ENCODE results near the gene AGMO.
"Not testable (repeated sequence)": the region's sequence is repeated elsewhere in the genome, so short reads cannot be mapped to it uniquely, and the experiment has no call there.

AGMO gene

GRCh38 chr7:15558756-15559155, 3.1 kb downstream of the AGMO start:
- DNase-seq = no peak

DNA sequence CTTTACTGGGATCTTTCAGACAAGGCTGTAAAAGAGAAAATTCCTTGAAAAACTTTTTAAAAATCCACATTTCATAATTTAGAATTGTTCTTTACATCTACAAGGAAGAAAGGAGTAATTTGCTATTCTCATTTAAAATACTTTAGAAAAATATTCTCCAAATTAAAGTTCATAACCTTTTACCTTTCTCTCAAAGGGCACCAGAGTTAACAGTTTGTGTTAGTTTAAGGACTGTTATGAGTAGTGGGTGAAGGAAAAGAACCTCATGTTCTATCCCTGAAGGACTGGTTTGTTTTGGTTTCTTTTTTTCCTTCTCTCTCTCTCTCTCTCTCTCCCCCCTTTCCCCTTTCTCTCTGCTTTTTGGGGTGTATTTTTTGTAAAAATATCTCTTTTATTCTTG, 4.1 kb downstream of the AGMO start:
- no peak for DNase-seq

- no peak for DNase-seq
Observed at GRCh38 chr7:15557186-15557585, 4.6 kb downstream of the AGMO start.

DNA sequence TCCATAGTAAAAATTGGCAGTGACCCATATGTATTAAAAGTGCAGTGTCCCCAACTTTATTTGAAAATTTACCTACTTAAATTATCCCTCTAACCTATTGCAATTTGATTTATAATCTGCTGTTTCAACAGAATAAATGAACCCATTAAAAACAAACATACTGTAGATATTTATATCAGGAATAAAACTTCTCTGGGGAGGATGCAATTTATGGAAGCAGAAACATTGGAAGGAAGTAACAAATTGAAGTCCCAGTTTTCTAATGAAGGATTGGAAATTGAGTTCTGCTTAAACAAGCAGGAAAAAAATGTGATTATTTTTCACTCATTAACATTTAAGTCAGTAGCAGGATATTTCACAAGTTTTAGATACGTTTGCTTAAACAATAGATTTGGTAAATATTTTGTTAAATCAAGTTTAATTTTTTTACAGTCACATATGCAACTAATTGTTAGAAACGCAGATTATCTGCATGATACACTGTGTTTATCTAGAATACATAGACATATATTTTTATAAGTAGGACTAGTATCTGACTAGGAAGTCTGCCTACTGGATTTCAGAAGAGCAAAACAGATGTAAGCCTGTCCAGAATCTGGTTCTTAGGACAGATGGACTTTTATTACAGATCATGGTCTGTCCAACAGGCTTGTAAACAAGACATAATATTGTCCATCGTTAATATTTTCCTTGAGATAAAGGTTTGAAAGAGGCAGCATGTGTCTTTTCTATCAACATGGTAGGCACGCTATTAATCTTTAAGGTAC, 5.3 kb downstream of the AGMO start:
- DNase-seq = no peak

DNA sequence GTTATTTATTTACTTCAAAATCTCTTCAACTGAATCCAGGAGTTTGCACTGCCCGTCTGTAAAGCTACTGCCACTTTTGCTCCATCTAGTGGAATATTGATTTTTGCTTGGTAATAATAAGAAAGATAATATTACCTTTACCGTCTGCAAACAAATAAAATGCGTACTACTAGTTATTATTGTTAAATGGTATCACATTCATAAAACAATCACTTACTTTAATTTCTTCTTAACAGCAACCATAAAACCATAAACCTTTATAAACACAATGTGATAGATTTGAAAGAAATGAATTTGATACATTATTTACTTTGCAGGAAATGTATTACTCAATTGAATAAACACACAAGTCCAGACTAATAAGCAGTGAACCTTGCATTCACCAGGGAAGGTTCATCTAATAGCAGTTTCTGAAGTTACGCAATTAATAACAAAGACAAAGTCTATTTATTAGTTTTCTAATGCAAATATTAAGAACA, 6.4 kb downstream of the AGMO start:
- DNase-seq = no peak

- no peak for DNase-seq
Observed at GRCh38 chr7:15554744-15555143, 7.1 kb downstream of the AGMO start.

DNA sequence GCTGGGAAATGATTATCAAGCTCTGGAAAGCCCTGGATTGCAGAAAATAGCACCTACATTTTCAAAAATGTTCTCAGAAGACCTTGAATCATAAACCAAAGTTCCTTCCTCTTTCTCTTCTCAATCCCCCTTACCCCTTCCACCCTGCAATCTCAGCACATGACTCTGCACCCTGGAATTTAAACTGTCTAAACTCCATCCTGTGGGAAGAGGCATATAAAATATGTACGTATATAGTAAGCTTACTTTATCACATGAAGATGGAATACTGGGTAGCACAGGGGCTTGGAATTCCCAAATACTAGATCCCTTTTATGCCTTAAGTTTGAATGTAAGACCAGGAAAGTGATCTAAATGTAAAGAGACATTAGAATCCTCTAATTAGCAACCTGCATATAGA, 7.7 kb downstream of the AGMO start:
- DNase-seq = no peak

DNA sequence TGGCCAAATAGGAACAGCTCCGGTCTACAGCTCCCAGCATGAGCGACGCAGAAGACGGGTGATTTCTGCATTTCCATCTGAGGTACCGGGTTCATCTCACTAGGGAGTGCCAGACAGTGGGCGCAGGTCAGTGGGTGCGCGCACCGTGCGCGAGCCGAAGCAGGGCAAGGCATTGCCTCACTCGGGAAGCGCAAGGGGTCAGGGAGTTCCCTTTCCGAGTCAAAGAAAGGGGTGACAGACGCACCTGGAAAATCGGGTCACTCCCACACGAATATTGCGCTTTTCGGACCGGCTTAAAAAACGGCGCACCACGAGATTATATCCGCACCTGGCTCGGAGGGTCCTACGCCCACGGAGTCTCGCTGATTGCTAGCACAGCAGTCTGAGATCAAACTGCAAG, 14.5 kb downstream of the AGMO start:
- DNase-seq = not testable (repeated sequence)

- no peak for DNase-seq
Observed at GRCh38 chr7:15546272-15546792, 15.5 kb downstream of the AGMO start.

- DNase-seq = no peak
Observed at GRCh38 chr7:15544050-15544449, 17.8 kb downstream of the AGMO start.

- DNase-seq = no peak
Observed at GRCh38 chr7:15543256-15543655, 18.6 kb downstream of the AGMO start.

- DNase-seq = no peak
Observed at GRCh38 chr7:15527648-15528047, 34.2 kb downstream of the AGMO start.

- no peak for DNase-seq
Observed at GRCh38 chr7:15525652-15526263, 36.1 kb downstream of the AGMO start.

DNA sequence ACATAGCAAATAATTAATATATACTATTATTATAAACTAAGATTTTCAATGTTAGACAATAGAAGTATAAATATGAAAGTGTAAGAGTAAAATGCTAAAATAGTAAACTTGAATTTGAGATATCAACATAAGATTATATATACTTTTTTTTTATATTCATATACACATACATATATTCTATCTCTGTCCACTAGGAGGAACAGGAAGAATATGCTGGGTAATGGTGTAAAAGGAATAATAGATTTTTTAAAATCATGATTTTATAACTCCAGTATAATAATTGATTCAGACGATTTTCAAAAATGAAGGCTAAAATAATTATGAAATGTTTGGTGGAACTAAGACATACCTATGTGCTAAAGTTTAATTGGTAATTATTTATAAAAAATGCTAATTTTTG, 37.7 kb downstream of the AGMO start:
- DNase-seq = no peak

DNA sequence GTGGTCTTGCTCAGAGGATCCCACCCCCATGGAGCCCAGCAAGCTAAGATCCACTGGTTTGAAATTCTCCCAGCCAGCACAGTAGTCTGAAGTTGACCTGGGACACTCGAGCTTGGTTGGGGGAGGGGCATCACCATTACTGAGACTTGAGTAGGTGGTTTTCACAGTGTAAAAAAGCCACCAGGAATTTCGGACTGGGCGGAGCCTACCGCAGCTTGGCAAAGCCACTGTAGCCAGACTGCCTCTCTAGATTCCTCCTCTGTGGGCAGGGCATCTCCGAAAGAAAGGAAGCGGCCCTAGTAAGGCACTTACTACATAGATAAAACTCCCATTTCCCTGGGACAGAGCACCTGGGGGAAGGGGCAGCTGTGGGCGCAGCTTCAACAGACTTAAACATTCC, 44.0 kb downstream of the AGMO start:
- DNase-seq = not testable (repeated sequence)

DNA sequence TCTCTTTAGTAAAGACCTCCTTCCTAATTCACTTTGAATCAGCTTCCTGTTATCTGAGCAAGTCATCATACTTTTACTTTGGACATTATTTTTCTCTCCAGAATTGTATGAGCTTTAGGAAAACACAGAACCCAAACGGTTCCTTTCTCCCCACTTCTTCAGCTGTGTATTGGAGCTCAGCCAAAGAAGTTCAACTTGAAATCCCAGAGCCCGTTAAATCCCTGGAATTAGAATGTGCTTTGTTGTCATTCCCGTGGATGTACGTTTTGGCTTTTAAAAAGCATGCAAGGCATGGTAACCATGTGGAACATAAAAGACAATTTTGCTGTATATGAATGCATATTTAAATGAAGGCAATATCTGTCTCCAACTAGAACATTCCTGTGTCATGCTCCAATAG, 46.6 kb downstream of the AGMO start:
- no peak for DNase-seq

- no peak for DNase-seq
Observed at GRCh38 chr7:15508258-15508657, 53.6 kb downstream of the AGMO start.

- DNase-seq = no peak
Observed at GRCh38 chr7:15507708-15508107, 54.1 kb downstream of the AGMO start.

- no peak for DNase-seq
Observed at GRCh38 chr7:15507171-15507570, 54.6 kb downstream of the AGMO start.

- no peak for DNase-seq
Observed at GRCh38 chr7:15505761-15506160, 56.1 kb downstream of the AGMO start.

DNA sequence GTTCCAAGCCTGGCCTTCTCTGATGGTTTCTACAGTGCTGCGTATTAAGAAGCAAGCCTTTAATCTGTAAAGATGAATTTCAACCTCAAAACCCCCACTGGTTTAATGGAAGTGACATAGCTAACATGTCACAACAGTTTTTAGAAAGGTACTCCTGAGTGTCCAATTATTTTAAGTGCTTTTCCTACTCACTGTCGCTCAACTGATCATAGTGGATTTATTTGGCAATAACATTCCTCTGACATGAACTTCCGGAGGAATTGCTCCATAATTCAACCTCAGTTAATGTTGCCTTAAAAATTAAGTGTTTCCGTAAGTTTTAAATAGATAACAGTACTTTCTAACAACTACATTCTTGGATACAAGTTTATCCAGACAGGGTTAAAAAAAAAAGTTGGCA, 57.5 kb downstream of the AGMO start:
- DNase-seq = no peak

DNA sequence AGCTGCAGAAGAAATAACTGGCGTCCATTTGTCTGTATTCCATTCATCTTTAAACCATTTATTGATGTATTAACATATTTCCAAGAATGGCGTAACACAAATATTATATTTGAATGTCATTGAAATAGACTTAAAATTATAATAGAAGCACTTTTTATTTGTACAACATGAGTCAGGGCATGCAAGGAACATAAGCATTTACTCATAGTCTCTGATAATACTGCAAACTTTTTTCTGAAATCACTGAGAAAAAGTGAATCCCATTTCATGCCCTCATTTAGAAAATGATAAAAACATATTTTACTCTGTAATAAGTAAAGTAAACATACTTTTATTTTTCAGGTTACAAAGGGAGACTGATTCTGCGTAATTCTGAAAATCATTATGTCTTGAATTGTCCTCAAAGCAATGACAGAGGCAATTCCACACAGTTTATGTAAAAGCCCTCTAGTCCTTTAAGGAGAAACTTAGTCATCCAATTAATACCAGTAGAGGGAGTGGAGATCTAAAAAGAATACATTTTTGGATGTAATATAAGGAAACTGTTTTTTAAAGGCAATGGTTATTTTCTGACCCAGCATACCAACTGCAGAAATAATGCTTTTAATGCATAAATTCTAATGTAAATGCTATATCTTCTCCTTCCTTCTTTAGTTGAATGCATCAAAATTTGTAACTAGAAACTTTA, 58.1 kb downstream of the AGMO start:
- DNase-seq = no peak

DNA sequence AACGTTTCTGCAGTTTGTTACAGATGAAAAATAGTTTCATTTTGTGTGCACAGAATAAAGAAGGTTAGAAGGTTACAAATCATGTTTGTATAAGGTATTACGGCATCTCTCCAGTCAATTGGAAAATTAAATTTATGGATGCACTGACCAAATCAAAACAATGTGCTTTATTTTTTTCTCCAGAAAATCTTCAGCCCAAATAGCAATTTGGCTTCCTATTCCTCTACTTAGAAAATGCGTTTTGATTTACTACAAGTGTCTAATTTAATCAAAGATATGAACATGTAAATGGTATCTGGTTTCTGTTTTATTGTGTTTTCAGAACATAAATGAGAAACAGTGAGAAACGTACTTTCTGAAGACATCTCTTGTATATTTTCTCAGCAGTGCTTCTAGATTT, 63.4 kb downstream of the AGMO start:
- no peak for DNase-seq

DNA sequence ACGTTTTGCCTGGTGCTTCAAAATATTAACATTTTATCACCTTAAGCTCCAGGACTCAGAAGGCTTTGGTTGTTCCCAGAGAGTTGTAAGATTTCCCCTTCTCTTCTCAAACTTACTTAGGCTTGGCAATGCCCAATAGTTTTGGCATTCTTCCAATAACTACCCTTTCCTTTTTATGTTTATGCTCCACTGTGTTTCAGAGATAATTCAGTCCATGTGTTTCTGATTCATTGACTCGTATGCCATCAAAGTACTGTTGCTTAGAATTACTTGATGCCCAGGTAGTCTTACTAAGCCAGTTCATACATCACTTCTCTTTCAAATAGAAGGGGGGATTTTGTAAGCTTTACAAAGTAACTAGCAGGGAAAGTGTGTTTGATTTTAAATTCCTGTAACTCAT, 66.6 kb downstream of the AGMO start:
- no peak for DNase-seq
